H1 (cell line): Measurements from ENCODE around the gene CRISPLD2. TPM values are rescaled to one million over a fixed set of nuclear protein-coding genes. Genes with fewer than 3 reads are reported as not detected.

Experiments
- CTCF ChIA-PET: fragments of 300-600 bp; sonication (Branson Sonifier 250); formaldehyde crosslinking; loops from one replicate; lab custom pipeline; 2021; ENCODE audit not compliant: partially characterized antibody; lab: Charles Lee
- POLR2A ChIA-PET: fragments of 300-600 bp; sonication (Branson Sonifier 250); formaldehyde crosslinking; loops from one replicate; lab custom pipeline; 2021; ENCODE audit warnings: inconsistent platforms; ENCODE audit not compliant: partially characterized antibody; lab: Charles Lee
- DNase-seq, 2 experiments: peaks; one replicate each; pipeline versions ENCODE4 v3.0.0 to v3.0.0-alpha.2; 2010 to 2022; ENCODE audit warnings: low spot score in 2 of 2, low read depth in 1 of 2, mixed read lengths in 1 of 2
- FAIRE-seq: peaks from 2 replicates; lab custom pipeline; 2011; peaks lifted over from hg19 to GRCh38; lab: Jason Lieb, UNC
- H2AFZ ChIP-seq: 2 replicates; pipeline ENCODE4 v1.8.1; 2012; ENCODE audit warnings: low read length, inconsistent platforms
- H2AK5ac ChIP-seq: 2 replicates; pipeline ENCODE4 v1.6.1; 2013; ENCODE audit warnings: low read depth, low read length
- H2BK120ac ChIP-seq: replicated peaks from 2 replicates; pipeline ENCODE3; 2013; ENCODE audit warnings: low read depth, low read length, inconsistent platforms
- H2BK12ac ChIP-seq: 2 replicates; pipeline ENCODE4 v1.6.1; 2013; ENCODE audit warnings: low read depth, low read length
- H2BK15ac ChIP-seq: 2 replicates; pipeline ENCODE4 v1.6.1; 2013; ENCODE audit warnings: low read length
- H2BK20ac ChIP-seq: 2 replicates; pipeline ENCODE4 v1.6.1; 2013; ENCODE audit warnings: low read length
- H2BK5ac ChIP-seq: 2 replicates; pipeline ENCODE4 v1.6.1; 2013; ENCODE audit warnings: low read depth, low read length
- H3K14ac ChIP-seq: 2 replicates; pipeline ENCODE4 v1.6.1; 2013; ENCODE audit warnings: inconsistent platforms; ENCODE audit not compliant: insufficient read length
- H3K18ac ChIP-seq: 2 replicates; pipeline ENCODE4 v1.6.1; 2013; ENCODE audit warnings: low read length; ENCODE audit errors: extremely low read depth
- H3K23ac ChIP-seq: 2 replicates; pipeline ENCODE4 v1.6.1; 2013; ENCODE audit warnings: inconsistent platforms; ENCODE audit not compliant: insufficient read length
- H3K23me2 ChIP-seq: 2 replicates; pipeline ENCODE4 v1.6.1; 2013; ENCODE audit warnings: low read depth, low read length
- H3K27ac ChIP-seq: 2 replicates; pipeline ENCODE4 v1.6.1; 2011; ENCODE audit warnings: low read depth, low read length, inconsistent platforms
- H3K27me3 ChIP-seq, 4 experiments: replicated peaks in 1 of 4; 1 replicate in 1 of 4; 2 replicates in 3 of 4; pipeline versions ENCODE4 v1.6.1 to v1.8.1; 2011 to 2013; ENCODE audit warnings: low read length in 3 of 4, mild to moderate bottlenecking in 3 of 4, inconsistent platforms in 2 of 4, mixed read lengths in 2 of 4, moderate library complexity in 1 of 4; ENCODE audit not compliant: control insufficient read depth in 3 of 4, insufficient read depth in 3 of 4; ENCODE audit errors: extremely low read depth in 1 of 4
- H3K36me3 ChIP-seq, 4 experiments: 2 replicates each; pipeline versions ENCODE4 v1.6.1 to v1.8.1; 2011 to 2013; ENCODE audit warnings: mild to moderate bottlenecking in 4 of 4, low read length in 3 of 4, moderate library complexity in 2 of 4, control low read depth in 1 of 4, inconsistent platforms in 1 of 4; ENCODE audit not compliant: insufficient read depth in 4 of 4, control insufficient read depth in 2 of 4
- H3K4ac ChIP-seq: replicated peaks from 2 replicates; pipeline ENCODE3; 2013; ENCODE audit warnings: low read length, low read depth, mixed read lengths, inconsistent platforms; ENCODE audit not compliant: insufficient read length
- H3K4me1 ChIP-seq, 4 experiments: replicated peaks in 1 of 4; 1 replicate in 1 of 4; 2 replicates in 3 of 4; pipeline versions ENCODE4 v1.6.1 to v1.8.1; 2011 to 2013; ENCODE audit warnings: low read length in 3 of 4, inconsistent platforms in 2 of 4, mixed read lengths in 1 of 4; ENCODE audit not compliant: insufficient read depth in 4 of 4, control insufficient read depth in 3 of 4
- H3K4me2 ChIP-seq, 2 experiments: 2 replicates each; pipeline versions ENCODE4 v1.6.1 to v1.8.1; 2011 to 2013; ENCODE audit warnings: low read depth in 2 of 2, low read length in 2 of 2, control low read depth in 1 of 2, inconsistent platforms in 1 of 2, mild to moderate bottlenecking in 1 of 2; ENCODE audit not compliant: insufficient read depth in 1 of 2
- H3K4me3 ChIP-seq, 4 experiments: fragments of 200-600, 300-600 bp in 1 of 4; sonication (generic), shearing (Covaris generic), sonication (Bioruptor Twin) in 1 of 4; 2 replicates each; pipeline versions ENCODE4 v1.5.1 to v1.8.1; 2011 to 2016; ENCODE audit warnings: low read length in 4 of 4, low read depth in 3 of 4, control low read depth in 2 of 4, inconsistent platforms in 2 of 4, mild to moderate bottlenecking in 2 of 4, mixed read lengths in 1 of 4, moderate library complexity in 1 of 4; ENCODE audit not compliant: insufficient read depth in 2 of 4; ENCODE audit errors: extremely low read depth in 1 of 4
- H3K56ac ChIP-seq: replicated peaks from 2 replicates; pipeline ENCODE3; 2013; ENCODE audit warnings: low read depth, mild to moderate bottlenecking, mixed read lengths, low read length, inconsistent platforms; ENCODE audit not compliant: insufficient read length
- H3K79me1 ChIP-seq: 2 replicates; pipeline ENCODE4 v1.6.1; 2013; ENCODE audit warnings: low read depth, low read length, control low read depth
- H3K79me2 ChIP-seq, 2 experiments: 2 replicates each; pipeline versions ENCODE4 v1.6.1 to v1.8.1; 2012 to 2013; ENCODE audit warnings: low read length in 2 of 2, mild to moderate bottlenecking in 2 of 2, inconsistent platforms in 1 of 2; ENCODE audit not compliant: insufficient read depth in 2 of 2, control insufficient read depth in 1 of 2
- H3K9ac ChIP-seq, 4 experiments: replicated peaks in 1 of 4; 1 replicate in 1 of 4; 2 replicates in 3 of 4; pipeline versions ENCODE4 v1.6.1 to v1.8.1; 2011 to 2013; ENCODE audit warnings: low read depth in 3 of 4, low read length in 3 of 4, control low read depth in 2 of 4, mild to moderate bottlenecking in 2 of 4, moderate library complexity in 2 of 4, inconsistent platforms in 1 of 4; ENCODE audit errors: extremely low read depth in 1 of 4
- H3K9me3 ChIP-seq, 2 experiments: 2 replicates each; pipeline versions ENCODE4 v1.6.1 to v1.8.1; 2012 to 2013; ENCODE audit warnings: mild to moderate bottlenecking in 2 of 2, moderate library complexity in 2 of 2, control low read depth in 1 of 2, inconsistent platforms in 1 of 2, low read depth in 1 of 2, low read length in 1 of 2, mixed read lengths in 1 of 2; ENCODE audit not compliant: insufficient read depth in 2 of 2
- H4K20me1 ChIP-seq, 2 experiments: replicated peaks in 1 of 2; 2 replicates each; pipeline versions ENCODE3 to v1.8.1; 2011 to 2013; ENCODE audit warnings: inconsistent platforms in 2 of 2, low read length in 2 of 2, mild to moderate bottlenecking in 1 of 2; ENCODE audit not compliant: insufficient read depth in 2 of 2, control insufficient read depth in 1 of 2
- H4K5ac ChIP-seq: 2 replicates; pipeline ENCODE4 v1.6.1; 2013; ENCODE audit warnings: low read length, low read depth, mixed read lengths, inconsistent platforms; ENCODE audit not compliant: insufficient read length
- H4K8ac ChIP-seq: 2 replicates; pipeline ENCODE4 v1.8.0; 2013; ENCODE audit warnings: mild to moderate bottlenecking, moderate library complexity, low read length, inconsistent platforms; ENCODE audit not compliant: insufficient read depth; ENCODE audit errors: extremely low read depth
- H4K91ac ChIP-seq: replicated peaks from 2 replicates; pipeline ENCODE3; 2013; ENCODE audit warnings: low read length, mixed read lengths, inconsistent platforms; ENCODE audit not compliant: insufficient read length
- ATF2 ChIP-seq: IDR thresholded peaks from 2 replicates; pipeline ENCODE4 v1.6.1; 2012; ENCODE audit warnings: low read length, inconsistent platforms
- CBX5 ChIP-seq: fragments of 300-800, 300-1000 bp; sonication (generic); IDR thresholded peaks from 2 replicates; pipeline ENCODE4 v1.7.1; 2016; ENCODE audit warnings: antibody characterized with exemption, low read length, low read depth
- CREB1 ChIP-seq: IDR thresholded peaks from 2 replicates; pipeline ENCODE4 v1.6.1; 2012; ENCODE audit warnings: inconsistent platforms
- HDAC2 ChIP-seq, 2 experiments: fragments of 300-600 bp in 1 of 2; sonication (generic) in 1 of 2; IDR thresholded peaks; 2 replicates each; pipeline ENCODE4 v1.6.1; 2011 to 2012; ENCODE audit warnings: low read depth in 2 of 2, low read length in 2 of 2, mild to moderate bottlenecking in 2 of 2, moderate library complexity in 2 of 2, borderline replicate concordance in 1 of 2, inconsistent platforms in 1 of 2
- KDM1A ChIP-seq: fragments of 200-600, 300-600 bp; sonication (generic); IDR thresholded peaks from 2 replicates; pipeline ENCODE4 v1.7.1; 2016; ENCODE audit warnings: mild to moderate bottlenecking, low read length, borderline replicate concordance
- SIRT6 ChIP-seq: IDR thresholded peaks from one replicate; pipeline ENCODE4 v1.7.1; 2012; ENCODE audit warnings: low read length, inconsistent platforms
- SIX5 ChIP-seq: IDR thresholded peaks from 2 replicates; pipeline ENCODE4 v1.6.1; 2011; ENCODE audit warnings: mild to moderate bottlenecking, low read depth, low read length
- WGBS, 2 experiments: shearing (Covaris generic) in 1 of 2; methylation state at CpG; one replicate each; pipeline versions ENCODE4 v1.1.6 to v1.1.7; 2013 to 2015; ENCODE audit warnings: low lambda C conversion rate in 2 of 2, mixed read lengths in 2 of 2, inconsistent platforms in 1 of 2, low coverage in 1 of 2, missing lambda C conversion rate in 1 of 2; ENCODE audit not compliant: insufficient replicate concordance in 2 of 2, insufficient coverage in 1 of 2, insufficient read length in 1 of 2; ENCODE audit errors: extremely low coverage in 1 of 2, missing lambda C conversion rate in 1 of 2; 5-methylcytosine and 5-hydroxymethylcytosine counted together
- polyA plus RNA-seq, 7 experiments: library from polyadenylated mRNA; depleted of rRNA in 3 of 7; stranded (reverse) in 5 of 7; unstranded in 2 of 7; fragments of >200 nt in 5 of 7; fragments of 200-250 nt in 2 of 7; gene quantifications; 1 replicate in 5 of 7; 2 replicates in 1 of 7; 4 replicates in 1 of 7; pipeline versions ENCODE4 v1.2.1 to v1.2.3, GENCODE V29; 2011 to 2013; ENCODE audit warnings: missing spikeins in 2 of 7, mixed read lengths in 2 of 7
- total RNA-seq: library from RNA; stranded (reverse); fragmentation: NEBNext Ultra II Directional; extraction: Animal tissue kit (Norgen Biotek cat#: 25700); gene quantifications from 2 replicates; pipeline ENCODE4 v1.2.1, GENCODE V29; 2021
- TF ChIP-seq, protein P1 (sequence below), 3 experiments: IDR thresholded peaks; 1 replicate in 2 of 3; 2 replicates in 1 of 3; pipeline versions ENCODE4 v1.5.1 to v1.6.1; 2011; ENCODE audit warnings: low read length in 3 of 3, mild to moderate bottlenecking in 3 of 3, inconsistent platforms in 2 of 3, low read depth in 1 of 3, moderate library complexity in 1 of 3; ENCODE audit not compliant: insufficient read depth in 1 of 3; ENCODE audit errors: control extremely low read depth in 1 of 3

Gene CRISPLD2
- total and polyA plus RNA-seq, 2 of the 8 experiments (the other 6 are each of a cell fraction or from before 2014, with no cell fraction given), result 2.7 to 5.1 TPM

- Histone ChIP-seq H3K23me2 (no peaks in the 10 kb centered on the region), H2AK5ac (no peak overlapping the region), H3K4me3 (no peak overlapping the region), H4K5ac (no peak overlapping the region), H3K18ac (no peak overlapping the region), H3K9me3 (no peaks in the 10 kb centered on the region), H3K4me1 (peaks cover 0 to 6% (median 0%) of the 10 kb centered on the region in 4 experiments; a peak in 1 of 7 replicates), H3K79me2 (no peaks in the 10 kb centered on the region), H2BK15ac (no peak overlapping the region), H3K23ac (no peak overlapping the region), H3K9ac (no peak overlapping the region), H3K4ac (no peak overlapping the region), H3K14ac (no peak overlapping the region), H2BK12ac (no peak overlapping the region), H3K27me3 (no peaks in the 10 kb centered on the region), H3K56ac (no peak overlapping the region), H2AFZ (no peak overlapping the region), H3K79me1 (no peaks in the 10 kb centered on the region), H2BK5ac (no peak overlapping the region), H2BK120ac (no peak overlapping the region), H3K4me2 (no peak overlapping the region), H2BK20ac (no peak overlapping the region), H4K8ac (no peak overlapping the region; the same call in 1 of the 2 replicates), H4K91ac (no peak overlapping the region), H4K20me1 (no peaks in the 10 kb centered on the region), H3K27ac (no peak overlapping the region), H3K36me3 (no peaks in the 10 kb centered on the region)
- CTCF ChIA-PET, result interaction anchor here (0.6 to 1.3 kb wide), 6 partner anchors 10 to 853 kb away, joined by 3 to 5 read pairs (median 3); no protein-coding TSS in a partner anchor
- WGBS, 2 experiments, result 94% methylated on average over 16 of the region's 17 CpGs; no CpG with 5 or more reads in 1 of the 2 experiments
- DNase-seq (no peak), FAIRE-seq (no peak)
- POLR2A ChIA-PET, result no interaction called here
- no peak for TF ChIP-seq CBX5
- TF ChIP-seq SIRT6, result no peak
- no peak for TF ChIP-seq ATF2
- TF ChIP-seq SIX5, result no peak
- no peak for TF ChIP-seq CREB1
- TF ChIP-seq, protein P1, sequence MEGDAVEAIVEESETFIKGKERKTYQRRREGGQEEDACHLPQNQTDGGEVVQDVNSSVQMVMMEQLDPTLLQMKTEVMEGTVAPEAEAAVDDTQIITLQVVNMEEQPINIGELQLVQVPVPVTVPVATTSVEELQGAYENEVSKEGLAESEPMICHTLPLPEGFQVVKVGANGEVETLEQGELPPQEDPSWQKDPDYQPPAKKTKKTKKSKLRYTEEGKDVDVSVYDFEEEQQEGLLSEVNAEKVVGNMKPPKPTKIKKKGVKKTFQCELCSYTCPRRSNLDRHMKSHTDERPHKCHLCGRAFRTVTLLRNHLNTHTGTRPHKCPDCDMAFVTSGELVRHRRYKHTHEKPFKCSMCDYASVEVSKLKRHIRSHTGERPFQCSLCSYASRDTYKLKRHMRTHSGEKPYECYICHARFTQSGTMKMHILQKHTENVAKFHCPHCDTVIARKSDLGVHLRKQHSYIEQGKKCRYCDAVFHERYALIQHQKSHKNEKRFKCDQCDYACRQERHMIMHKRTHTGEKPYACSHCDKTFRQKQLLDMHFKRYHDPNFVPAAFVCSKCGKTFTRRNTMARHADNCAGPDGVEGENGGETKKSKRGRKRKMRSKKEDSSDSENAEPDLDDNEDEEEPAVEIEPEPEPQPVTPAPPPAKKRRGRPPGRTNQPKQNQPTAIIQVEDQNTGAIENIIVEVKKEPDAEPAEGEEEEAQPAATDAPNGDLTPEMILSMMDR (IDR thresholded peaks at IDR 0.05; ENCODE audit: control extremely low read depth in 1 of 3, insufficient read depth in 1 of 3, low read depth in 1 of 3, low read length in 3 of 3), result no peak
- TF ChIP-seq HDAC2 (IDR thresholded peaks at IDR 0.05; ENCODE audit: borderline replicate concordance in 1 of 2, low read depth in 2 of 2, low read length in 2 of 2), result no peak
- TF ChIP-seq KDM1A, result no peak
These were observed 71.5 kb downstream of the CRISPLD2 start for GRCh38 chr16:84891149-84891795.
